OCI-LY7 (cell line): Measurements from ENCODE around the gene PIGH.

Experiments used
- EZH2phosphoT487 ChIP-seq: fragments of 200-600 bp; sonication (generic); IDR thresholded peaks from 2 replicates; pipeline ENCODE4 v1.6.1; 2018; ENCODE audit warnings: low read depth, borderline replicate concordance, mild to moderate bottlenecking, mixed run types, antibody characterized with exemption, low read length, moderate library complexity, mixed read lengths
- TF ChIP-seq, protein P1 (sequence below): fragments of 200-600 bp; sonication (generic); conservative IDR thresholded peaks from 2 replicates; pipeline ENCODE4 v1.5.1; 2014; ENCODE audit warnings: mild to moderate bottlenecking, antibody characterized with exemption, low read length, moderate library complexity, mixed read lengths

DNA sequence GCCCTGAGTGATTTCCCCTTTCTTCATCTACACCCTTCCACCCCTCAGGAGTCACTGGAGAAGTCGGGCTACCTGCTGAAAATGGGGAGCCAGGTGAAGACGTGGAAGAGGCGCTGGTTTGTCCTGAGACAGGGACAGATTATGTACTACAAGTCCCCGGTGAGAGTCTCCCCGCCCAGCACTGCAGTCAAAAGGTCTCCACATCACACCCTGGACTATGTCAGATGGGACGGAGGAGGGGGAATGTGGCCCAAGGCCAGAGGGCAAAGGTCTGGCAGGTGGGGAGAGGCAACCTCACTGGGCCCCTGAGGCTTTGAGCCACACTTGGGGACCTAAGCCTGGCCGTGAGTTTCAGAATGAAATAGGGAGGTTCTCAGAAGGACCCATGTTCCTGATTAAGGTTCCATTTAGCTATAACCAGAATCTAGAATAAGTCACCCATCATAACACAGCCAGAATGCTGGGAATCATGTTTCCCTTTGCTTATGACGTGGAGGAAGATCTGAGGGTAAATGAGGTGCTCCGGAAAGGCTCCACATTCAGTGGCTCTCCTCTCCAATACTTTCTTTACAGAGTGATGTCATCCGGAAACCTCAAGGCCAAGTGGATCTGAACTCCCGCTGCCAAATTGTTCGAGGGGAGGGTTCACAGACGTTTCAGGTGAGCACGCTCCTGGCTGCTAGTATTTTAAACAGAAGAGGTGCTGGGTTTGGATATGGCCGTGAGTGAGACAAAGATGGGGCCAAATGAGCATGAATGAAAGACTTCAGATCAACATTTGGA lies 26.6 kb downstream of the PIGH start:
- TF ChIP-seq, protein P1, sequence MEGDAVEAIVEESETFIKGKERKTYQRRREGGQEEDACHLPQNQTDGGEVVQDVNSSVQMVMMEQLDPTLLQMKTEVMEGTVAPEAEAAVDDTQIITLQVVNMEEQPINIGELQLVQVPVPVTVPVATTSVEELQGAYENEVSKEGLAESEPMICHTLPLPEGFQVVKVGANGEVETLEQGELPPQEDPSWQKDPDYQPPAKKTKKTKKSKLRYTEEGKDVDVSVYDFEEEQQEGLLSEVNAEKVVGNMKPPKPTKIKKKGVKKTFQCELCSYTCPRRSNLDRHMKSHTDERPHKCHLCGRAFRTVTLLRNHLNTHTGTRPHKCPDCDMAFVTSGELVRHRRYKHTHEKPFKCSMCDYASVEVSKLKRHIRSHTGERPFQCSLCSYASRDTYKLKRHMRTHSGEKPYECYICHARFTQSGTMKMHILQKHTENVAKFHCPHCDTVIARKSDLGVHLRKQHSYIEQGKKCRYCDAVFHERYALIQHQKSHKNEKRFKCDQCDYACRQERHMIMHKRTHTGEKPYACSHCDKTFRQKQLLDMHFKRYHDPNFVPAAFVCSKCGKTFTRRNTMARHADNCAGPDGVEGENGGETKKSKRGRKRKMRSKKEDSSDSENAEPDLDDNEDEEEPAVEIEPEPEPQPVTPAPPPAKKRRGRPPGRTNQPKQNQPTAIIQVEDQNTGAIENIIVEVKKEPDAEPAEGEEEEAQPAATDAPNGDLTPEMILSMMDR = no peak
- no peak for TF ChIP-seq EZH2phosphoT487
